HepG2 (cell line): ENCODE measurements around the gene GPBAR1. TPM values are rescaled to one million over a fixed set of nuclear protein-coding genes. Genes with fewer than 3 reads are reported as not detected.
A peak's percentile ranks its signal among the peaks of the same experiment; 100 is the strongest.

ENCODE experiments used
- ATAC-seq: fragments of 200-7000 bp; cut with Tn5 transposase; 3 replicates; pipeline ENCODE4 v1.9.1; 2020; ENCODE audit warnings: mild to moderate bottlenecking, moderate library complexity
- BruUV-seq: library from RNA; stranded (reverse); fragments of 400-500 nt; replicated peaks from 2 replicates; lab custom pipeline; 2021; lab: Mats Ljungman, UMichigan
- CTCF ChIA-PET: fragments of 300-600 bp; formaldehyde crosslinking; extraction: SDS; loops from one replicate; lab custom pipeline; 2021; ENCODE audit warnings: low total read pairs, inconsistent platforms, low intra/inter-chr PET ratio; lab: Yijun Ruan, JAX
- POLR2A ChIA-PET: fragments of 350-600 bp; sonication (Branson Sonifier 250); formaldehyde crosslinking; loops from one replicate; lab custom pipeline; 2020; ENCODE audit warnings: antibody characterized with exemption, inconsistent platforms; lab: Yijun Ruan, JAX
- DNase-seq: peaks from one replicate; pipeline ENCODE4 v3.0.0-alpha.2; 2015; ENCODE audit warnings: low spot score
- FAIRE-seq: peaks from 3 replicates; lab custom pipeline; 2011; peaks lifted over from hg19 to GRCh38; lab: Jason Lieb, UNC
- H2AFZ ChIP-seq: one replicate; pipeline ENCODE4 v1.6.1; 2011; ENCODE audit warnings: low read length, inconsistent platforms
- H3K27ac ChIP-seq: fragments of 300-600 bp; 3 replicates; pipeline ENCODE4 v1.8.0; 2011; ENCODE audit warnings: mixed run types, mild to moderate bottlenecking, mixed read lengths, low read length, inconsistent platforms; ENCODE audit not compliant: insufficient read depth; ENCODE audit errors: extremely low read length
- H3K27me3 ChIP-seq, 2 experiments: fragments of 200-600 bp in 1 of 2; 2 replicates in 1 of 2; 3 replicates in 1 of 2; pipeline versions ENCODE4 v1.6.0 to v1.8.0; 2011; ENCODE audit warnings: low read length in 2 of 2, mild to moderate bottlenecking in 2 of 2, moderate library complexity in 2 of 2, inconsistent platforms in 1 of 2; ENCODE audit not compliant: insufficient read depth in 2 of 2, control insufficient read depth in 1 of 2
- H3K36me3 ChIP-seq, 2 experiments: fragments of 200-600 bp in 1 of 2; replicated peaks in 1 of 2; 2 replicates in 1 of 2; 3 replicates in 1 of 2; pipeline versions ENCODE4 v1.5.1 to v1.8.0; 2011; ENCODE audit warnings: low read length in 2 of 2, inconsistent platforms in 1 of 2; ENCODE audit not compliant: insufficient read depth in 2 of 2, control insufficient read depth in 1 of 2
- H3K4me1 ChIP-seq: 2 replicates; pipeline ENCODE4 v1.5.1; 2012; ENCODE audit warnings: low read length, inconsistent platforms; ENCODE audit not compliant: insufficient read depth
- H3K4me2 ChIP-seq: 2 replicates; pipeline ENCODE4 v1.6.0; 2011; ENCODE audit warnings: low read depth, low read length, inconsistent platforms
- H3K4me3 ChIP-seq, 3 experiments: fragments of 200-600 bp in 1 of 3; sonication (generic), shearing (Covaris generic) in 1 of 3; replicated peaks in 1 of 3; 2 replicates each; pipeline ENCODE4 v1.5.1; 2011 to 2016; ENCODE audit warnings: low read length in 3 of 3, inconsistent platforms in 2 of 3, low read depth in 2 of 3, mild to moderate bottlenecking in 2 of 3, control low read depth in 1 of 3, mixed read lengths in 1 of 3; ENCODE audit not compliant: insufficient read depth in 1 of 3
- H3K79me2 ChIP-seq: one replicate; pipeline ENCODE4 v1.6.1; 2011; ENCODE audit warnings: low read length, inconsistent platforms; ENCODE audit not compliant: insufficient read depth
- H3K9ac ChIP-seq: 2 replicates; pipeline ENCODE4 v1.6.0; 2011; ENCODE audit warnings: mild to moderate bottlenecking, low read depth, low read length, inconsistent platforms; ENCODE audit not compliant: insufficient read depth
- H3K9me3 ChIP-seq: 2 replicates; pipeline ENCODE4 v1.5.1; 2012; ENCODE audit warnings: mild to moderate bottlenecking, low read length
- H4K20me1 ChIP-seq: 2 replicates; pipeline ENCODE4 v1.6.0; 2011; ENCODE audit warnings: inconsistent platforms, mild to moderate bottlenecking, low read length, moderate library complexity; ENCODE audit not compliant: insufficient read depth
- EEA1 ChIP-seq: sonication (generic); formaldehyde crosslinking; IDR thresholded peaks from 2 replicates; pipeline ENCODE4 v1.5.1; 2020; ENCODE audit warnings: mild to moderate bottlenecking, missing genetic modification reagents, borderline replicate concordance
- FOSL2 ChIP-seq: sonication (generic); formaldehyde crosslinking; IDR thresholded peaks from 2 replicates; pipeline ENCODE4 v1.4.0; 2020; ENCODE audit warnings: missing genetic modification reagents
- HES4 ChIP-seq: sonication (generic); formaldehyde crosslinking; IDR thresholded peaks from 2 replicates; pipeline ENCODE4 v1.9.0; 2021; ENCODE audit warnings: mild to moderate bottlenecking, missing genetic modification reagents, borderline replicate concordance
- NFIB ChIP-seq: sonication (generic); formaldehyde crosslinking; IDR thresholded peaks from 2 replicates; pipeline ENCODE4 v1.9.0; 2021; ENCODE audit warnings: missing genetic modification reagents, mild to moderate bottlenecking, borderline replicate concordance
- NKX3-1 ChIP-seq: sonication (generic); formaldehyde crosslinking; IDR thresholded peaks from 2 replicates; pipeline ENCODE4 v1.5.0; 2020; ENCODE audit warnings: missing genetic modification reagents
- NR2F1 ChIP-seq, 2 experiments: fragments of 450-650 bp in 1 of 2; formaldehyde crosslinking in 1 of 2; IDR thresholded peaks; 2 replicates each; pipeline versions ENCODE4 v1.5.0 to v1.6.1; 2016 to 2020; ENCODE audit warnings: mild to moderate bottlenecking in 1 of 2, missing compliant biosample characterization in 1 of 2, missing genetic modification reagents in 1 of 2, moderate library complexity in 1 of 2
- NR2F6 ChIP-seq, 2 experiments: IDR thresholded peaks; 2 replicates each; pipeline ENCODE4 v1.6.1; 2016; ENCODE audit warnings: antibody characterized with exemption in 1 of 2, mild to moderate bottlenecking in 1 of 2
- TMF1 ChIP-seq: sonication (generic); formaldehyde crosslinking; IDR thresholded peaks from 2 replicates; pipeline ENCODE4 v1.8.1; 2022; ENCODE audit warnings: low read depth, missing genetic modification reagents
- ZBTB33 ChIP-seq: sonication (generic); formaldehyde crosslinking; IDR thresholded peaks from 2 replicates; pipeline ENCODE4 v1.4.0; 2020; ENCODE audit warnings: missing genetic modification reagents
- ZEB1 ChIP-seq: IDR thresholded peaks from 2 replicates; pipeline ENCODE4 v1.6.1; 2012; ENCODE audit warnings: mild to moderate bottlenecking, low read depth, inconsistent platforms; ENCODE audit not compliant: insufficient replicate concordance
- ZNF512 ChIP-seq: sonication (generic); formaldehyde crosslinking; IDR thresholded peaks from 2 replicates; pipeline ENCODE4 v1.4.0; 2020; ENCODE audit warnings: mild to moderate bottlenecking, missing genetic modification reagents
- ZNF572 ChIP-seq: sonication (generic); formaldehyde crosslinking; IDR thresholded peaks from 2 replicates; pipeline ENCODE4 v1.5.1; 2020; ENCODE audit warnings: mild to moderate bottlenecking, missing genetic modification reagents
- ZNF687 ChIP-seq: sonication (generic); formaldehyde crosslinking; IDR thresholded peaks from 2 replicates; pipeline ENCODE4 v1.5.1; 2020; ENCODE audit warnings: mild to moderate bottlenecking, missing genetic modification reagents, moderate library complexity
- ZNF781 ChIP-seq: sonication (generic); formaldehyde crosslinking; IDR thresholded peaks from 2 replicates; pipeline ENCODE4 v1.5.1; 2020; ENCODE audit warnings: borderline replicate concordance, mild to moderate bottlenecking, missing genetic modification reagents; ENCODE audit errors: not compliant biosample characterization
- ZNF792 ChIP-seq: IDR thresholded peaks from 2 replicates; pipeline ENCODE4 v1.6.1; 2016
- WGBS: methylation state at CpG from one replicate; pipeline ENCODE4 v1.1.6; 2017; ENCODE audit warnings: low lambda C conversion rate; 5-methylcytosine and 5-hydroxymethylcytosine counted together
- in situ Hi-C: cut with HindIII; loops from 2 replicates; pipeline ENCODE4 v1.10.0; 2017; ENCODE audit warnings: low pct_unique_long_range_greater_than_20kb; ENCODE audit not compliant: extremely low pct_ligation_motif_present
- intact Hi-C: fragments of 100-400 bp; cut with micrococcal nuclease; formaldehyde crosslinking; loops from one replicate; pipeline ENCODE4 v1.10.0; 2022; ENCODE audit not compliant: unreplicated experiment
- polyA plus RNA-seq, 8 experiments: library from polyadenylated mRNA; depleted of rRNA in 3 of 8; stranded (reverse) in 7 of 8; unstranded in 1 of 8; fragments of >200 nt; fragmentation: Illumina TruSeq in 4 of 8; extraction: Trizol in 4 of 8; gene quantifications; 2 replicates each; pipeline versions ENCODE4 v1.2.1 to v1.2.3, GENCODE V29; 2011 to 2016; ENCODE audit warnings: low read depth in 4 of 8, missing spikeins in 1 of 8, mixed read lengths in 1 of 8; ENCODE audit not compliant: insufficient read depth in 1 of 8
- total RNA-seq, 5 experiments: library from RNA; depleted of rRNA; stranded (reverse); fragments of >200 nt; fragmentation: Illumina TruSeq; extraction: Trizol; gene quantifications; 2 replicates each; pipeline ENCODE4 v1.2.3, GENCODE V29; 2016; ENCODE audit warnings: low read depth in 1 of 5

GPBAR1 gene
- total and polyA plus RNA-seq, 2 of the 13 experiments (the other 11 are each of a cell fraction or from before 2014, with no cell fraction given), result 0.05 to 0.09 TPM

GRCh38 chr2:218266316-218266979 is 5.6 kb downstream of the GPBAR1 start:
- Histone ChIP-seq H3K4me2 (no peak overlapping the region), H3K9me3 (no peaks in the 10 kb centered on the region), H2AFZ (no peak overlapping the region), H4K20me1 (no peaks in the 10 kb centered on the region), H3K9ac (no peak overlapping the region), H3K27me3 (no peaks in the 10 kb centered on the region; a peak in 1 of 5 replicates), H3K27ac (peak overlapping the region; percentile 36), H3K4me3 (no peak overlapping the region), H3K79me2 (peaks cover 15% of the 10 kb centered on the region), H3K4me1 (peaks cover 62% of the 10 kb centered on the region), H3K36me3 (peaks cover 19 to 40% of the 10 kb centered on the region in 2 experiments)
- CTCF ChIA-PET, result no interaction called here
- POLR2A ChIA-PET, result interaction anchor here (0.8 kb wide), 1 partner anchor 24 kb away, joined by 3 read pairs; no protein-coding TSS in a partner anchor
- no peak for DNase-seq
- intact Hi-C loops (no loop called here), in situ Hi-C loops (no loop called here)
- no peak for ATAC-seq
- BruUV-seq, result no TSS peak
- WGBS, result 80% methylated on average over 10 of the region's 15 CpGs
- FAIRE-seq, result no peak
- TF ChIP-seq FOSL2, result no peak
- no peak for TF ChIP-seq NFIB
- 0 out of 2 replicates have a peak, but pooled peaks have one; percentile 35 for TF ChIP-seq ZNF572 (CRISPR knock-in tag)
- TF ChIP-seq ZNF792 (CRISPR knock-in tag), result no peak
- TF ChIP-seq NR2F6 (IDR thresholded peaks at IDR 0.05), result no peak
- no peak for TF ChIP-seq NR2F6 (CRISPR knock-in tag; IDR thresholded peaks at IDR 0.05)
- TF ChIP-seq ZNF687 (CRISPR knock-in tag), result peak; percentile 53
- no peak for TF ChIP-seq HES4 (CRISPR knock-in tag)
- no peak for TF ChIP-seq TMF1
- TF ChIP-seq ZNF781 (CRISPR knock-in tag), result no peak
- no peak for TF ChIP-seq EEA1 (CRISPR knock-in tag)
- peak; percentile 34 for TF ChIP-seq ZEB1
- TF ChIP-seq ZNF512 (CRISPR knock-in tag), result no peak
- TF ChIP-seq ZBTB33 (CRISPR knock-in tag), result 0 out of 2 replicates have a peak, but pooled peaks have one; percentile 0
- TF ChIP-seq NKX3-1 (CRISPR knock-in tag), result no peak
- TF ChIP-seq NR2F1 (CRISPR knock-in tag; IDR thresholded peaks at IDR 0.05), result no peak
